Hepatocyte (in vitro differentiated cells): ENCODE results near the gene KLHL3. TPM values are rescaled to one million over a fixed set of nuclear protein-coding genes. Genes with fewer than 3 reads are reported as not detected.
A peak's percentile ranks its signal among the peaks of the same experiment; 100 is the strongest.

ENCODE experiments used
- DNase-seq: peaks from one replicate; pipeline ENCODE4 v3.0.0-alpha.2; 2016; ENCODE audit warnings: low spot score
- H2AFZ ChIP-seq: fragments of 200-600 bp; sonication (generic); 2 replicates; pipeline ENCODE4 v1.6.0; 2016; ENCODE audit warnings: antibody characterized with exemption, mild to moderate bottlenecking
- H3K27ac ChIP-seq: fragments of 200-600 bp; sonication (generic); 2 replicates; pipeline ENCODE4 v1.5.1; 2016; ENCODE audit warnings: mild to moderate bottlenecking
- H3K27me3 ChIP-seq: fragments of 200-600 bp; sonication (generic); 2 replicates; pipeline ENCODE4 v1.6.1; 2016
- H3K36me3 ChIP-seq: fragments of 200-600 bp; sonication (generic); replicated peaks from 2 replicates; pipeline ENCODE4 v1.5.1; 2016; ENCODE audit warnings: low read depth; ENCODE audit not compliant: insufficient read depth
- H3K4me1 ChIP-seq: fragments of 200-600 bp; sonication (generic); 2 replicates; pipeline ENCODE4 v1.5.1; 2016; ENCODE audit warnings: mild to moderate bottlenecking, moderate library complexity; ENCODE audit not compliant: insufficient read depth
- H3K4me2 ChIP-seq: fragments of 200-600 bp; sonication (generic); 2 replicates; pipeline ENCODE4 v1.6.0; 2016
- H3K4me3 ChIP-seq: fragments of 200-600 bp; sonication (generic); 2 replicates; pipeline ENCODE4 v1.5.1; 2016; ENCODE audit warnings: mild to moderate bottlenecking
- H3K79me2 ChIP-seq: fragments of 200-600 bp; sonication (generic); 2 replicates; pipeline ENCODE4 v1.6.0; 2017; ENCODE audit warnings: mild to moderate bottlenecking
- H3K9me2 ChIP-seq: fragments of 200-600 bp; sonication (generic); replicated peaks from 2 replicates; pipeline ENCODE4 v1.6.0; 2017; ENCODE audit warnings: mild to moderate bottlenecking; ENCODE audit not compliant: insufficient read depth
- H3K9me3 ChIP-seq: fragments of 200-600 bp; sonication (generic); 2 replicates; pipeline ENCODE4 v1.5.1; 2016; ENCODE audit warnings: low read depth, mild to moderate bottlenecking
- H4K20me1 ChIP-seq: fragments of 200-600 bp; sonication (generic); 2 replicates; pipeline ENCODE4 v1.6.0; 2016; ENCODE audit warnings: mild to moderate bottlenecking; ENCODE audit not compliant: insufficient read depth, poor library complexity, severe bottlenecking
- CTCF ChIP-seq: fragments of 200-600 bp; sonication (generic); IDR thresholded peaks from 2 replicates; pipeline ENCODE4 v1.5.1; 2016; ENCODE audit warnings: antibody characterized with exemption, mild to moderate bottlenecking; ENCODE audit not compliant: poor library complexity
- EZH2 ChIP-seq: fragments of 200-600 bp; sonication (generic); IDR thresholded peaks from 2 replicates; pipeline ENCODE4 v1.6.1; 2016; ENCODE audit warnings: antibody characterized with exemption, mild to moderate bottlenecking, borderline replicate concordance
- EZH2phosphoT487 ChIP-seq: fragments of 200-600 bp; sonication (generic); IDR thresholded peaks from one replicate; pipeline ENCODE4 v1.6.1; 2018; ENCODE audit warnings: antibody characterized with exemption, mild to moderate bottlenecking, low read depth, moderate library complexity; ENCODE audit not compliant: unreplicated experiment, severe bottlenecking
- WGBS: methylation state at CpG from one replicate; pipeline ENCODE4 v1.1.6; 2016; ENCODE audit warnings: low lambda C conversion rate; ENCODE audit errors: missing lambda C conversion rate; 5-methylcytosine and 5-hydroxymethylcytosine counted together
- polyA plus RNA-seq: library from polyadenylated mRNA; unstranded; fragments of >200 nt; fragmentation: Nextera tagmentation; extraction: Ambion mirVana; gene quantifications from 2 replicates; pipeline ENCODE4 v1.2.1, GENCODE V29; 2016
- total RNA-seq: library from RNA; depleted of rRNA; stranded (reverse); fragments of >200 nt; gene quantifications from 2 replicates; pipeline ENCODE4 v1.2.3, GENCODE V29; 2014

Gene KLHL3
- total and polyA plus RNA-seq, 2 experiments from 2014 or later, result 1.4 to 5.3 TPM

- no peaks in the 10 kb centered on the region for H3K9me2 ChIP-seq
- H3K4me2 ChIP-seq, result no peak overlapping the region
- no peak for DNase-seq
- no peak overlapping the region for H3K27ac ChIP-seq
- H3K36me3 ChIP-seq, result no peaks in the 10 kb centered on the region
- no peaks in the 10 kb centered on the region for H4K20me1 ChIP-seq
- no peak overlapping the region for H2AFZ ChIP-seq
- no peaks in the 10 kb centered on the region for H3K79me2 ChIP-seq
- no peaks in the 10 kb centered on the region for H3K4me1 ChIP-seq
- H3K27me3 ChIP-seq, result no peaks in the 10 kb centered on the region
- H3K4me3 ChIP-seq, result no peak overlapping the region
- 86% methylated on average over 3 of the region's 3 CpGs for WGBS
- TF ChIP-seq EZH2 (no peak), CTCF (no peak), EZH2phosphoT487 (no peak)
- H3K9me3 ChIP-seq, result no peaks in the 10 kb centered on the region
These were observed 84.9 kb downstream of the KLHL3 start for GRCh38 chr5:137651022-137651421.

DNA sequence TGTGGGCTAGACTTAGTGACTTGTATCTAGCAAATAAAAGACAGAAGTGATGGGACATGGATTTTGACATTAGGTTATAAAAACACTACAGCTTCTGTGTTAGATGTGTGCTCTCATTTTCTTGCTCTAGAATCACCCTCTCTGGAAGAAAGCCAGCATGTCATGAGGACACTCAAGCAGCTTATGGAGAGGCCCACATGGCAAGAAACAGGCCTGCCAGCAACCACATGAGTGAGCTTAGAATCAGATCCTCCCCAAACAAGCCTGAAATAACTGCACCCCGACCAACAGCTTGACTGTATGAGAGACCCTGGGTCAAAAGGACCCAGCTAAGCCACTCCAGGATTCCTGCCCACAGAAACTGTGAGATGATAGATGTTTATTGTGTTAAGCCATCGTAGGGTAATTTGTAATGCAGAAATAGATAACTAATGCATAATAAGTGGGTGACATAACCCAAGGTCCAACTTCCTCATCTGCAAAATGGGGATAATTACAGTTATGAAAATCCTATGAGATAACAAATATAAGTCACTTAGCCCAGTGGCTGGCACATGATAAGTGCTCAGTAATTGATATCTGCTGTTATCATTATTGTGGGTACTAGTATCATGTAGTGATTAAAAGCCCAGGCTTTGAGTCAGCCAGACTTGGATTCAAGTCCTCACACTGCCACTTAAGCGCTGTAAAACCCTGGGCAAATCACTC lies 86.5 kb downstream of the KLHL3 start:
- no peaks in the 10 kb centered on the region for H3K36me3 ChIP-seq
- no peak overlapping the region for H3K4me3 ChIP-seq
- WGBS, result 71% methylated on average over 3 of the region's 3 CpGs
- H3K4me1 ChIP-seq, result no peaks in the 10 kb centered on the region
- H3K27me3 ChIP-seq, result no peaks in the 10 kb centered on the region
- H3K27ac ChIP-seq, result peak overlapping the region; percentile 36
- no peak overlapping the region for H2AFZ ChIP-seq
- H3K9me3 ChIP-seq, result no peaks in the 10 kb centered on the region
- TF ChIP-seq EZH2phosphoT487, result no peak
- TF ChIP-seq EZH2, result no peak
- no peak for TF ChIP-seq CTCF
- H3K9me2 ChIP-seq, result no peaks in the 10 kb centered on the region
- no peaks in the 10 kb centered on the region for H4K20me1 ChIP-seq
- DNase-seq, result peak; percentile 54
- no peaks in the 10 kb centered on the region for H3K79me2 ChIP-seq
- no peak overlapping the region for H3K4me2 ChIP-seq

DNA sequence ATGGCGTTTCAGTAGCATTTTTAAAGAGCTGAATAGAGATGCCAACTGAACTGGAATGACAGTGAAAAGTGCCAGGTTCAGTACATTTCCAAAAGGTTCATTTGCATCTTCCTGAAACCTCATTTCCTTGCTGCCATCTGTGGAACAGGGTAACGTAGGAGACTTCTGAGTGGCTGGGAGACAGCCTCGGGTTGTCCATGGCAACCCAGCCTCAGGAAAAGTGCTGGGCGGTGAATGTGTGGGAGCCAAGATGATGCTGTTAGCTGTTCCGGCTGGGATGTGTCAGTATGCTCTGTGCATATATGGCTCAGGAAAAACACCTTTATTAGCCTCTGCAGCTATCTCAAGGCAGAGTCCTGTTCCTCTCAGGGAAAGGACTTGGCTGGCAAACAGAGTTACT lies 87.5 kb downstream of the KLHL3 start:
- H3K4me1 ChIP-seq, result no peaks in the 10 kb centered on the region
- no peaks in the 10 kb centered on the region for H3K27me3 ChIP-seq
- WGBS, result 81% methylated on average over 5 of the region's 5 CpGs

More for the DNA sequence above, 87.5 kb downstream of the KLHL3 start:
- Histone ChIP-seq H3K4me2 (no peak overlapping the region), H3K79me2 (no peaks in the 10 kb centered on the region), H3K9me3 (no peaks in the 10 kb centered on the region), H3K4me3 (no peak overlapping the region), H2AFZ (no peak overlapping the region), H3K36me3 (no peaks in the 10 kb centered on the region), H4K20me1 (no peaks in the 10 kb centered on the region), H3K27ac (no peak overlapping the region), H3K9me2 (no peaks in the 10 kb centered on the region)
- TF ChIP-seq CTCF (no peak), EZH2 (no peak), EZH2phosphoT487 (no peak)
- DNase-seq, result no peak
